Renal pelvis (tissue), 4 donors: Measurements from ENCODE around the gene STXBP2. TPM values are rescaled to one million over a fixed set of nuclear protein-coding genes. Genes with fewer than 3 reads are reported as not detected.
"Not testable (repeated sequence)": the region's sequence is repeated elsewhere in the genome, so short reads cannot be mapped to it uniquely, and the experiment has no call there.

Source experiments
- DNase-seq: peaks from one replicate; pipeline ENCODE4 v3.0.0-alpha.2; 2013
- polyA plus RNA-seq, 3 donors: library from polyadenylated mRNA; unstranded; fragments of 120-200 nt; gene quantifications; one replicate each; pipeline ENCODE4 v1.2.1, GENCODE V29; 2013; ENCODE audit not compliant: insufficient read length in 3 of 3

Gene STXBP2
- polyA plus RNA-seq, 3 donors = 61.8 to 89.2 (median 81.4) TPM

- DNase-seq = no peak
Measured at GRCh38 chr19:7628589-7629311, 8.2 kb upstream of the STXBP2 start.

- DNase-seq = peak; percentile 99
Measured at GRCh38 chr19:7629347-7630054, 7.4 kb upstream of the STXBP2 start, which contains the start of the genes PET100 and XAB2. TSS of gene PET100 (plus strand) at chr19:7629793. CDS start at chr19:7629834, 41 bp downstream. TSS of gene XAB2 (minus strand) at chr19:7629545. CDS start at chr19:7629527, 18 bp downstream.

GRCh38 chr19:7631577-7631976, 5.3 kb upstream of the STXBP2 start:
- no peak for DNase-seq

GRCh38 chr19:7632340-7633203, 4.3 kb upstream of the STXBP2 start:
- DNase-seq = no peak

GRCh38 chr19:7633698-7634097, 3.2 kb upstream of the STXBP2 start, which contains the start of gene PCP2:
TSS of gene PCP2 (minus strand) at chr19:7633719. CDS start at chr19:7633457, 262 bp downstream.
- no peak for DNase-seq

- no peak for DNase-seq
Measured at GRCh38 chr19:7635670-7636069, 1.2 kb upstream of the STXBP2 start.

GRCh38 chr19:7636317-7636690, 606 bp upstream of the STXBP2 start:
- DNase-seq = no peak

- no peak for DNase-seq
Measured at GRCh38 chr19:7637374-7638256, 705 bp downstream of the STXBP2 start.

GRCh38 chr19:7638802-7639465, 2.0 kb downstream of the STXBP2 start:
- no peak for DNase-seq

- DNase-seq = no peak
Measured at GRCh38 chr19:7639863-7640348, 3.0 kb downstream of the STXBP2 start.

GRCh38 chr19:7640803-7641202, 3.9 kb downstream of the STXBP2 start:
- DNase-seq = no peak

GRCh38 chr19:7641290-7642276, 4.7 kb downstream of the STXBP2 start:
- no peak for DNase-seq

- DNase-seq = no peak
Measured at GRCh38 chr19:7642295-7643030, 5.6 kb downstream of the STXBP2 start.

GRCh38 chr19:7643031-7643415, 6.1 kb downstream of the STXBP2 start:
- DNase-seq = no peak

GRCh38 chr19:7643629-7644549, 7.0 kb downstream of the STXBP2 start:
- DNase-seq = not testable (repeated sequence)

- no peak for DNase-seq
Measured at GRCh38 chr19:7644550-7644877, 7.6 kb downstream of the STXBP2 start.

- no peak for DNase-seq
Measured at GRCh38 chr19:7645163-7645562, 8.3 kb downstream of the STXBP2 start.
